ENCODE data around the gene GOLT1A. TPM values are rescaled to one million over a fixed set of nuclear protein-coding genes. Genes with fewer than 3 reads are reported as not detected.

The GOLT1A gene
- total and polyA plus RNA-seq, 7 donors, result 9.6 to 12.5 (median 12.0) TPM; not detected in 4

- peaks cover 0 to 3% (median 0%) of the 10 kb centered on the region in 3 donors for H3K27me3 ChIP-seq
- TF ChIP-seq, protein P1, sequence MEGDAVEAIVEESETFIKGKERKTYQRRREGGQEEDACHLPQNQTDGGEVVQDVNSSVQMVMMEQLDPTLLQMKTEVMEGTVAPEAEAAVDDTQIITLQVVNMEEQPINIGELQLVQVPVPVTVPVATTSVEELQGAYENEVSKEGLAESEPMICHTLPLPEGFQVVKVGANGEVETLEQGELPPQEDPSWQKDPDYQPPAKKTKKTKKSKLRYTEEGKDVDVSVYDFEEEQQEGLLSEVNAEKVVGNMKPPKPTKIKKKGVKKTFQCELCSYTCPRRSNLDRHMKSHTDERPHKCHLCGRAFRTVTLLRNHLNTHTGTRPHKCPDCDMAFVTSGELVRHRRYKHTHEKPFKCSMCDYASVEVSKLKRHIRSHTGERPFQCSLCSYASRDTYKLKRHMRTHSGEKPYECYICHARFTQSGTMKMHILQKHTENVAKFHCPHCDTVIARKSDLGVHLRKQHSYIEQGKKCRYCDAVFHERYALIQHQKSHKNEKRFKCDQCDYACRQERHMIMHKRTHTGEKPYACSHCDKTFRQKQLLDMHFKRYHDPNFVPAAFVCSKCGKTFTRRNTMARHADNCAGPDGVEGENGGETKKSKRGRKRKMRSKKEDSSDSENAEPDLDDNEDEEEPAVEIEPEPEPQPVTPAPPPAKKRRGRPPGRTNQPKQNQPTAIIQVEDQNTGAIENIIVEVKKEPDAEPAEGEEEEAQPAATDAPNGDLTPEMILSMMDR (IDR thresholded peaks at IDR 0.05), result no peak
- no peak for TF ChIP-seq POLR2AphosphoS5 (IDR thresholded peaks at IDR 0.05)
- TF ChIP-seq POLR2A (IDR thresholded peaks at IDR 0.05), result no peak
- TF ChIP-seq EP300 (IDR thresholded peaks at IDR 0.05), result no peak
- WGBS, 2 donors, result 38 to 54% methylated on average over 4 of the region's 4 CpGs
- H3K36me3 ChIP-seq, result no peaks in the 10 kb centered on the region
- H3K4me1 ChIP-seq, result no peaks in the 10 kb centered on the region
- no peak overlapping the region for H3K4me3 ChIP-seq
- intact Hi-C loops (cut with DNase I), result no loop called here
- H3K27ac ChIP-seq, result no peak overlapping the region
- DNase-seq, result no peak
- H3K9me3 ChIP-seq, result peaks cover 0 to 9% (median 3%) of the 10 kb centered on the region in 4 donors
Observed at GRCh38 chr1:204171751-204172178, 42.0 kb downstream of the GOLT1A start.

- Histone ChIP-seq H3K4me1 (no peaks in the 10 kb centered on the region), H3K27ac (no peak overlapping the region), H3K27me3 (no peaks in the 10 kb centered on the region), H3K9me3 (peaks cover 0 to 9% (median 3%) of the 10 kb centered on the region in 4 donors), H3K4me3 (no peak overlapping the region), H3K36me3 (no peaks in the 10 kb centered on the region)
- no peak for TF ChIP-seq POLR2A (IDR thresholded peaks at IDR 0.05)
- TF ChIP-seq EP300 (IDR thresholded peaks at IDR 0.05), result no peak
- TF ChIP-seq POLR2AphosphoS5 (IDR thresholded peaks at IDR 0.05), result no peak
- TF ChIP-seq, protein P1 (IDR thresholded peaks at IDR 0.05), result no peak
- no peak for DNase-seq
- WGBS, 2 donors, result 93 to 94% methylated on average over 3 of the region's 3 CpGs
- intact Hi-C loops (cut with DNase I), result no loop called here
Observed at GRCh38 chr1:204170494-204171155, 43.2 kb downstream of the GOLT1A start.

DNA sequence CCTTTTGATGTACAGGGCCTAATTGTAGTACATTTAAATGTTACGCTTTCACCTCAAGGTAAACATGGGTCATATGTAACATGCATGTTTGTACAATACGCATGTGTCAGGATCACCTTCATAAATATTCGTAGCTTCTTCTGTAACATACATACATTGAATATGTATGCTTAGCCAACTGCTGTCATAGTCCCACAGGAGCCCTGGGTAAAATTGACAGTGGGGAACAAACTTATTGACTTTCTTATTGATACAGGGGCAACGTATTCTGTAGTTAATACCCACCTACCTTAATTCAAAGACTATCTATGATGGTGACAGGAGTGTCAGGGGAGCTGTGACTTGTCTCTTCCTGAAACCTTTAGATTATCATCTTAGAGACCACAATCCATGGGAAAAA, 43.9 kb downstream of the GOLT1A start:
- Histone ChIP-seq H3K4me3 (no peak overlapping the region), H3K27me3 (no peaks in the 10 kb centered on the region), H3K4me1 (no peaks in the 10 kb centered on the region), H3K27ac (no peak overlapping the region), H3K36me3 (no peaks in the 10 kb centered on the region), H3K9me3 (peaks cover 0 to 9% (median 3%) of the 10 kb centered on the region in 4 donors)
- TF ChIP-seq POLR2A (IDR thresholded peaks at IDR 0.05) (no peak), POLR2AphosphoS5 (IDR thresholded peaks at IDR 0.05) (no peak), EP300 (IDR thresholded peaks at IDR 0.05) (no peak)
- TF ChIP-seq, protein P1 (IDR thresholded peaks at IDR 0.05), result no peak
- DNase-seq, result no peak
- 84 to 92% methylated on average over 4 of the region's 4 CpGs for WGBS, 2 donors
- intact Hi-C loops (cut with DNase I), result no loop called here

DNA sequence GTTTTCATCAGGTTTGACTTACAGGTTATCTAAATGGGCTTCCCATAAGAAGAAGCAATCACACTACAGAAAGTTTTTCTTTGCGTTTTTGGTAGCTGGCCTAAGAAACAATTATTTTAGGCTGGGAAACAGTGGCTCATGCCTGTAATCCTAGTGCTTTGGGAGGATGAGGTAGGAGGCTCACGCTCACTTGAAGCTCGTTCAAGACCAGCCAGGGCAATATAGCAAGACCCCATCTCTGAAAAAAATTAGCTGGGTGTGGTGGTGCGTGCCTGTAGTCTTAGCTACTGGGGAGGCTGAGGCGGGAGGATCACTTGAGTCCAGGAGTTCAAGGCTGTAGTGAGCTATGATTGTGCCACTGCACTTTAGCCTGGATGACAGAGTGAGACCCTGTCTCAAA, 46.1 kb downstream of the GOLT1A start:
- Histone ChIP-seq H3K36me3 (no peaks in the 10 kb centered on the region), H3K27me3 (no peaks in the 10 kb centered on the region), H3K4me1 (no peaks in the 10 kb centered on the region), H3K4me3 (no peak overlapping the region), H3K9me3 (peaks cover 0 to 9% (median 3%) of the 10 kb centered on the region in 4 donors), H3K27ac (no peak overlapping the region)
- intact Hi-C loops (cut with DNase I), result no loop called here
- TF ChIP-seq EP300 (IDR thresholded peaks at IDR 0.05), result no peak
- TF ChIP-seq POLR2AphosphoS5 (IDR thresholded peaks at IDR 0.05), result no peak
- no peak for TF ChIP-seq POLR2A (IDR thresholded peaks at IDR 0.05)
- TF ChIP-seq, protein P1 (IDR thresholded peaks at IDR 0.05), result no peak
- WGBS, 2 donors, result 83 to 90% methylated on average over 5 of the region's 5 CpGs
- no peak for DNase-seq
